ENCODE results near the gene SPATA21. TPM values are rescaled to one million over a fixed set of nuclear protein-coding genes. Genes with fewer than 3 reads are reported as not detected.

Gene SPATA21
- total RNA-seq, 1 donor from 2014 or later, result not detected

DNA sequence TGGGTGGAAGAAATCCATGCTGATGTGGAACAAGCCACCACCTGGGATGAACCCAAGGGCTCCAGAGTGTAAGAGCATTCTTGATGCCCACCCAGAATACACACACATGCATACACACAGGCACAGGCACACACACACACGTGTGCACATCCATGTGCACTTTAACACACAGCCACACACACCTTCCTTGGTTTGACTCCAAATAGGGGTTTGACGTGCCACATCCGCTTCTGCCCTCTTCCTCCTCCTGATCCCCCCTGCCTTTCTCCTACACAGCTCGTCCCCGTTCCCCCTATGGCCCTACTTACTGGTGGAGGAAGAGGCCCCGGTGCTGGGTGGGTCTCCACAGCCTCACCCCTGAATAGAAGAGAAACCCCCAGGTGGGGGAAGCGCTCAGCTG is 16.0 kb downstream of the SPATA21 start:
- no peak for DNase-seq (ENCODE audit: low read depth, low spot score)

DNA sequence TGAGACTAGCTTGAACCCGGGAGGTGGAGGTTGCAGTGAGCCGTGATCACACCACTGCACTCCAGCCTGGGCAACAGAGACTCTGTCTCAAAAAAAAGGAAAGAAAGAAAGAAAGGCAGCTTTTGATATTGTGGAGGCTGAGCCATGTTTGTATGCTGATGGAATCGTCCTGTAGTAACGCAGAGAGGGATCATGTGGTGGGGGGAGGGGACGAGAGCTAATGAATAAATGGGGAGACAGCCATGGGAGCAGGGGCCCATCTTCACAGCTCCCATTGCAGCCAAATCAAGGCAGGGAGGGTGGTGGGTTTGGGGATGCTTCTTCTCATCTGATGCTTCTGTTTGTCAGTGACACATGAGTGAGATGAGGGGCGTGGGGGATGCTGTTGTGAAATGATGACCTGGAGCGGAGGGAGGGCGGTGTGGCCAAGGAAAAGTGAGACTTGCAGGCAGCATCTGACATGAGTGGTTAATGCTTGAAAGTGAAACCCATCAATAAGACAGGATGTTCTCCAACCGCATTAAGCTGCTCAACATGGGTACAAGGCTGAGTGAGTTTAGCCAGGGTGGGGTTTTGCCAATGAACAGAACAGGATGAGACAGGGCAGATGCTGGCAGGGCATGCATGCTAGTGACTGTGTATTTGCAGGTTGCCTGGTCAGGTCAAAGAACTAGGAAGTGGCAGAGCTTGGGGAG is 16.7 kb downstream of the SPATA21 start:
- DNase-seq (ENCODE audit: low read depth, low spot score), result no peak

DNA sequence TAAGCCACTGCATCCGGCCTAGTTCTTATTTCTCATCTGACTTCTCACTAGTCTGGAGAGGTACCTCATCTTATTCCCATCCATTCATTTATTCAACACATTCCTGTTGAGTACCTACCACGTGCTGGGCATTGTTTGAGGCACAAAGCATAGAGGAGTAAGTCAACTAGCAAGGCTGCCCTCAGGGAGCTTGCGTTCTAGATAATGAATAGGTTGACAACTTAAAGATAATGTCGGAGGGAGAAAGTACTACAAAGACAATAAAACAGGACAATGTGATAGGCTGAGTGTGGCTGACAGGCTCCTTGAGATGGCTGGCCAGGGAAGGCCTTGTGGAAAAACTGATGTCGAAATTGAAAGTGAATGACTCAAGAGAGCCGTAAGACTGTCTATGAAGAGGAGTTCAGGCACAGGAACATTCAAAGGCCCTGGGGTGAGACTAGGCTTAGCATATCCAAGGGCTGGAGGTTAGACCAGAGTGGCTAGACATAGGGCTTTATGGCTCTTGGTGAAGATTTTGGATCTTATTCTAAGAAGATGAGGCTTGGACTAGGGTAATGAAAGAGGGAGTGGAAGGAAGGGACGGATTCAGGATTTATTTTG is 18.3 kb downstream of the SPATA21 start:
- DNase-seq (ENCODE audit: low read depth, low spot score), result no peak

DNA sequence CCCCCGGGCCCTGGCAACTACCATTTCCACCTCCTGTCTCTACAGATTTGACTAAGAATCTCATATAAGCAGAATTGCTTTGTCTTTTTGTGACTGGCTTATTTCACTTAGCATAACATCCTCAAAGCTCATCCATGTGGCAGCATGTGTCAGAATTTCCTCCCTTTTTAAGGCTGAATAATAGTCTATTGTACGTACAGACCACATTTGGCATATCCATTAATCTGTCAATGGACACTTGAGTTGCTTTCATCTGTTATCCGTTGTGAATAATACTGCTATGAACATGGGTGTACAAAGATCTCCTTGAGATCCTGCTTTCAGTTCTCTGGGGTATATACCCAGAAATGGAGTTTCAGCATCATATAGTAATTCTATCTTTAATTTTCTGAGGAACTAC is 24.0 kb downstream of the SPATA21 start:
- DNase-seq (ENCODE audit: low read depth, low spot score), result no peak

DNA sequence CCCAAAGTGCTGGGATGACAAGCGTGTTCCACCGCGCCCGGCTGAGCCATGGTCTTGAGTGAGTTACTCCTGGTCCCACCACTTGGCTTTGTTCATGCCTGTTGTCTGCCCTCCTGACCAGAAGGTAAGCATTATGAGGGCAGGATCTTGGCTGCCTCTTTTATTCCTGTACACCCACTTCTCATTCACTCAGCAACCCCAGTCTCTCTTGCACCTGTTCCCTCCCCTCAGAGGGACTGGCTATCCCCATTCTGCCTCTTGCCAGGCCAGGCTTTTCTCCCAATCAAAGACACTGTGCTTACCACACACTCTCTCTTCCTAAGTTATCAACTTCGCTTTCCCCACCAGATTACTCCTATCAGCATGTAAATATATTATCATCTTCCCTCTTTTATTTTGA is 26.4 kb downstream of the SPATA21 start:
- no peak for DNase-seq (ENCODE audit: low read depth, low spot score)

DNA sequence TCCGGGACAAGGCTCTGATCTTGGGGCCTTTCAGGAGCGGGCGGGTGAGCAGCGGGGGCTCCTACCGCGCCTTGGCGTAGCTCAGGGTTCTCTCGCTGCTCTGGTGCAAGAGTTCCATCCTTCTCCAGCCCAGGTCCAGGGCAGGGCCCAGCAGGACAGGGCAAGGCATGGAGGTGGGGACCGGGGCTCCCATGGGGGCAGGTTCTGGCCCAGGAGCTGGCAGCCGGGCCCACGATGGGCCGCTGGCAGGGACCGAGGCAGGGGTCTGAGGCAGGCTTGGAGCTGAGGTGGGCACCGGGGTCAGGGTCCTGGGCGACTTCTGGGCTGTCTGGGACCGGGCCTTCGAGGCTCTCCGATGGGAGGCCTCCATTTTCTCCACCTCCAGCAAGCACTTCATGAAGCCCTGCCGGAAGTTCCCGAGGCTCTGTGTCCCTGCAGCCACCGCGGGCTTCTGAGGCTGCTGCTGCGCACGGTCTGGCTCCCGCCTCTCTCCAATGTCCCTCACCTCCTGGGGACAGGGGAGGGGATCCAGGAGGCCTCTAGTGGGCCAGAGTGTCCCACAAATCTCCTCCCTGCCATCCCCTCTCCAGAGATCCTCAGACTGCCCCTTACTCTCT is 27.6 kb downstream of the SPATA21 start:
- no peak for DNase-seq (ENCODE audit: low read depth, low spot score)

DNA sequence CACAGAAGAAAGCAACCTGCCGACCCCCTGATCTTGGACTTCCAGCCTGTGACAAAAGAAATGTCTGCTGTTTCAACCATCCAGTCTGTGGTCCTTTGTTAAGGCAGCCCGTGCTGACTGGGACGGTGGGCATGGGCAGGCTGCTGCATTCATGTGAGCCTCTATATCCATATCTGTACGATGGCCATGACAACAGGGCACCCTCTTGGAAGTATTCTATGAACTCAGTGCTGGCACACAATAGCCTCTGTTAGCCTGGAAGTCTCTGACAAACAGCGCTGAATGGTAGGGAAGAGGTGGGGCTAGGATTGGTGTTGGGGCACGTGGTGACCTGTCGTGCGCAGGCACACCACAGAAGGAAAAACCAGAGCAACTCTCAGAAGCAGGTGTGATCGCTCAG is 30.4 kb downstream of the SPATA21 start:
- DNase-seq (ENCODE audit: low read depth, low spot score), result no peak

DNA sequence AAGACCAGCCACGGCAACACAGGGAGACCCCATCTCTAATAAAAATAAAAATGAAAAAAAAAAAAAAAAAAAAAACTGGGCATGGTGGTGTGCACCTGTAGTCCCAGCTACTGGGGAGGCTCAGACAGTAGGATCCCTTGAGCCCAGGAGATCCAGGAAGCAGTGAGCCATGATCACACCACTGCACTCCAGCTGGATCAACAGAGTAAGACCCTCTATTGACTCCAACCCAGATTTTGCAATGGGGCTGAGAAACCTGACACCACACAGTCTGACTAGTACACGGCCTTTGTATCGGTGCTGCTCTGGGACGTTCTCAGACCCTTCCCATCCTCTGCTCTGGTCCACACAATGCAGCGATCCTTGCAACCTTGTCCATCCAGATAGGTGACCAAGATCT is 31.8 kb downstream of the SPATA21 start:
- no peak for DNase-seq (ENCODE audit: low read depth, low spot score)

DNA sequence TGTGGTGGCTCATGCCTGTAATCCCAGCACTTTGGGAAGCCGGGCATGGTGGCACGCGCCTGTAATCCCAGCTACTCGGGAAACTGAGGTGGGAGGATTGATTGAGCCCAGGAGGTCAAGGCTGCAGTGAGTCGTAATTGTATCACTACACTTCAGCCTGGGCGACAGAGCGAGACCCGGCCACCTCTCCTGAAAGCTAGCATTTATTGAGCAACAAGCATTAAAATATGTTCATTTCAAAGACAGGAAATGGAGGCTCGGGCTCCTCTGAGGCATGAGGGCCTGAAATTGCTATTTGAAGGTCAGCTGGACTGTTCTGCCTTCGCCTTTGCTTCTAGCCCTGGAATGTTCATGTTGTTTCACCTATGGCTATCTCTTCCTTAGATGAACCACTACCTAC is 34.5 kb downstream of the SPATA21 start:
- DNase-seq (ENCODE audit: low read depth, low spot score), result no peak

DNA sequence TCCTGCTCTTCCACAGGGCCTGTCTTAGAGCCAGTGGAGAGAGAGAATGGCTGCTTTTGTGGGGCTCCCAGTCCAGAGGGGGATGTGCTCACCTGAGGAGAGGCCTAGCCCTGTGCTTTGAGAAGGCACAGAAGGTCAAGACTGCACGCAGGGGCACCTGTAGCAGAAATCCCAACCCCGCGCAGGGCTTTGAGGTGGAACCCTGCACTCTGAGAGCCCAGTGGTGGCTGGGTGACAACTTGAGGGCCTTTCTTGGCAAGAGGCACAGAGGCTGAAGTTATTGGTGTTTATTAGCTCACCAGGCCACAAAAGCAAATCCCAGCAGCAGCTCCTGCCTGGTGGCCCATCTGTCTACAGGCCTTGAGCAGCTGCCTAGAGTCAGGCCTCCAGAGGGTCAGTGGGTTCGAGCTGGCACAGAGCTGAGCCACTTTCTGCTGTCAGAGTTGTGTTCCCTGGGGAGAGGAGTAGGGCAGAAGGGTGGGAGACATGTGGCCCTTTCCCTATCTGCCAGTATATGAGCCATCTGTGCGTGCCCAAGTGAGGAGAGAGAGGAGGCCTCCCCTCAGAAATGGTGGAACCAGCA is 38.8 kb downstream of the SPATA21 start:
- DNase-seq (ENCODE audit: low read depth, low spot score), result no peak

DNA sequence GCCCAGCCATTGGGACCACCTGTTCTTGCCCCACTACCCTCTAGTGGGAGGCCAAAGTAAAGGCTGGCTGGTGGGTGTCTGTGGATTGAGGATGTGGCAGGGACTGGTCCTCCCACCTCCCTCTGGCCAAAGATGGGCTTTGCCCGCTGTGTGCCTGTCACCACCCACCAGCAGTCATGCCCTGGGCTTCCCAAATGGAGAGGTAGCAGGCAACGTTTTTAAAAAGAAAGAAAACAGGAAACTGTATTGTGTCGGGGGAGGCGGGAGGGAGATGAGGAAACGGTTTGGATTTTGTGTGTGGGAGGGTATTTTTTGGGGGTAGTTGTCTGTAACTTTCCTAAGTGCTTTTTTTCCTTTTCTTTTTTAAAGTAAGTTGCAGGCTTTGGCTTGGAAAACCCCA is 40.1 kb downstream of the SPATA21 start:
- no peak for DNase-seq (ENCODE audit: low read depth, low spot score)

DNA sequence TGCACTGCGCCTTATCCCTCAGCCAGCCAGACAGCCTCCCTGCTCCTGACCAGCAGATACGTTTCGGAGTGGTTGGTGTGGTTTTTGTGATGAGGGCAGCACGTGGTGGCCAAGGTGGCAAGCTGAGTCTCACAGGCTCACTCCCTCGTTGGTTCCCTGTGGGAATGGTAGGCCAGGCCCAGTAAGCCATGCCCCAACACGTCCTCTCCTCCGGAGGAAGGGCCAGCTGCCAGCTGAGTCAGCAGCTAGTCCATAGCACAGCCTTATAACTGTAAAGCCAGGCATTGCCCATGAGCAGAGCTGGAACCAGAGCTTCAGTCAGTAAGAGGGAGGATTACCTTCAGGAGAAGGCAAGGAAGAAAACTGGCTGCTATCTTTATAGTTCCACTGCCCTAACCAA is 40.6 kb downstream of the SPATA21 start:
- DNase-seq (ENCODE audit: low read depth, low spot score), result peak; percentile 39

DNA sequence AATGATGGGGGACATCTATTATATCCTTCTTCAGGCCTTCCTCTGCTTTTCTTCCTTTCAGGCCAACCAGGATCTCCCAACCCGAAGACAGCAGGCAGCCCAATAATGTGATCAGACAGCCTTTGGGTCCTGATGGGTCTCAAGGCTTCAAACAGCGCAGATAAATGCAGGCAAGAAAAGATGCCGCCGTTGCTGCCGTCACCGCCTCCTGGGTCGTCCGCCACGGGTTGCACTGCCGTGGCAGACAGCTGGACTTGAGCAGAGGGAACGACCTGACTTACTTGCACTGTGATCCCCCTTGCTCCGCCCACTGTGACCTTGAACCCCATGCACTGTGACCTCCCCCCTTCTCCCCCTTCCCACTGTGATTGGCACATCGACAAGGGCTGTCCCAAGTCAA is 42.2 kb downstream of the SPATA21 start:
- no peak for DNase-seq (ENCODE audit: low read depth, low spot score)

DNA sequence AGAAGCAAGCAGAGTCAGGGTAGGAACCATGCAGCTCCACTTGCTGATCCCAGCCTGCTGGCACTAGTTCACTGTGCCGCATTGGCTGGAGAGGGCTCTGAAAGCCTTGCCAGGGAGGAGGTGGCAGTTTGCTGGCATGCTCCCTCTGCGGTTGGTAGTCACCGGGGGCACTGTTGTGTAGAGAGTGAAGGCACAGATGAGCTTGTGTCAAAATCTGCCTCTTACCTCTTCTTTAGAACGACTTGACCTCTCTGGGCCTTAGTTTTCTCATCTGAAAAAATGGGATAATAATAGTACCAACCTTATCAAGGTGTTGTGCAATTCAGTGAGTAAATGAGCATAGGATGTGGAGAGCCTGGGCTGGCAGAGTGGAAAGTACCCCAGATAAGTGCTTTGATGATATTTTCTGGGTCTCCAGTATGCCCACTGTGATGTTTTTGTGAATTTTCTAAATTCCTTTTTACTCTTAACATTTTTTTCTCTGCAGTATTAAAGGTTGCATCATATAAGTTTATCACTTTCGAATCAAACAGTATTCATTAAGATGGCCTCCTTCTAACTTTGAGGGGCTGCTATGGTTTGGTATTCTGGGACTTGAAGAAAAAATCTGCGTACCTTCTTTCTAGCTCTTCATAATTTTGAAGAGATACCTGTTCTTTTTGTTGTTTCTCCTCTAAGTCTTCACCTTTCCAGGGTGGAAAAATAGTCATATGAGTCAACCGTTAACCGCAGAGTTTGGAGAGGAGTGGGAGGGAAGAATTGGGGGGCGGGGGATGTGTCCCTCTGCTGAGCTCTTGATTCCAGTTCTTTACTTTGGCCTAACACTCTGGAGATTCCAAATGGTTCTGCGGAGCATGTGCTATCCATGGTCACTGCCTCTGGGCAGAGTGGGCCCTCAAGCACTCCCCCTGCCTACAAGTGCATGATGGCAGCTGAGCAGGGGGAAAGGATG is 43.4 kb downstream of the SPATA21 start:
- DNase-seq (ENCODE audit: low read depth, low spot score), result no peak

DNA sequence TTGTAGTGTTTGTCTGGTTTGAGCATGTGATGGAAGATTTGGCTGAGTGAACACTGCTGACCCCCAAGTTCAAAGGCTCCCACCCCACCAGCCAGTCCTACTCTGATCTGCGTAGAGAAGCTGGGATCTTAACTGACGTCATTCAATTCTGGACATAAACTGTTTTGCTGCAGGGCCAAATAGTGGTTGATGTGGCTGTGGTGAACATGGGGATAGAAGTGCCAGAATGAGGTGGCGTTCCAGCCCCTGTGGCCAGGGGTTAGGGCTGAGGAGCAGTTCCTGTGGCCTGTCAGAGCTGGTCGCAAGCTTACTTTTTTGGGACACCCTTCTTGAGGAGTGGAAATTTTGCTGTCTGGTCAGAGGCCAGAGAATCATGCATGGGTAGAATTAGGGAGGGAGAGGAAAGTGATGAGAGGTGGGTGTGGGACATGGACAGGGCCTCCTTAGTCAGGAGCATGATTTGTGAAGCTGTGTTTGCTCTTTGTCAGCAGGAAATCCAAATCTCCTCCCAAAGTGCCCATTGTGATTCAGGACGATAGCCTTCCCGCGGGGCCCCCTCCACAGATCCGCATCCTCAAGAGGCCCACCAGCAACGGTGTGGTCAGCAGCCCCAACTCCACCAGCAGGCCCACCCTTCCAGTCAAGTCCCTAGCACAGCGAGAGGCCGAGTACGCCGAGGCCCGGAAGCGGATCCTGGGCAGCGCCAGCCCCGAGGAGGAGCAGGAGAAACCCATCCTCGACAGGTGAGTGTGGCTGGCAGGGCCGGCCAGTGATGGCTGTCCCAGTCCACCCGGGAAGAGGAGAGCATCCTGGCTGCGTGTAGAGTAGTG is 44.3 kb downstream of the SPATA21 start:
- DNase-seq (ENCODE audit: low read depth, low spot score), result no peak

DNA sequence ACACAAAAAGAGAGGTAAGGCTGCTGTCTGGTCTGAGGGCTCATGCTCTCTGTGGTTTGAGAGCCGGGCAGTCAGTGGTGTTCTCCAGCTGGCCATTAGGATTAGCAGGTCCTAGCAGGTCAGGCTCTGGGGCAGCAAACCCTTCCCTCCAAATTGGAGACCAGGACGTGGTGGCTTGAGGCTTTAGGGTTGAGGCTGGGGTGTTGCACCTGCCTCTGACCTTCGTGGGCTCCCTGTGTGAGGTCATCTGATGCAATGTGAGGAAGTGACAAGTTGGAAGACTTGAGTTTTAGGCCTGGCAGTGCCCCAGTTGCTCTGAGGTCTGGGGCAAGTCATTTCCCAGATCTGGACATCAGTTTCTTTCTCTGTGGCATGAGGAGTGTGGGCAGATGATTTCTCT is 45.8 kb downstream of the SPATA21 start:
- no peak for DNase-seq (ENCODE audit: low read depth, low spot score)

DNA sequence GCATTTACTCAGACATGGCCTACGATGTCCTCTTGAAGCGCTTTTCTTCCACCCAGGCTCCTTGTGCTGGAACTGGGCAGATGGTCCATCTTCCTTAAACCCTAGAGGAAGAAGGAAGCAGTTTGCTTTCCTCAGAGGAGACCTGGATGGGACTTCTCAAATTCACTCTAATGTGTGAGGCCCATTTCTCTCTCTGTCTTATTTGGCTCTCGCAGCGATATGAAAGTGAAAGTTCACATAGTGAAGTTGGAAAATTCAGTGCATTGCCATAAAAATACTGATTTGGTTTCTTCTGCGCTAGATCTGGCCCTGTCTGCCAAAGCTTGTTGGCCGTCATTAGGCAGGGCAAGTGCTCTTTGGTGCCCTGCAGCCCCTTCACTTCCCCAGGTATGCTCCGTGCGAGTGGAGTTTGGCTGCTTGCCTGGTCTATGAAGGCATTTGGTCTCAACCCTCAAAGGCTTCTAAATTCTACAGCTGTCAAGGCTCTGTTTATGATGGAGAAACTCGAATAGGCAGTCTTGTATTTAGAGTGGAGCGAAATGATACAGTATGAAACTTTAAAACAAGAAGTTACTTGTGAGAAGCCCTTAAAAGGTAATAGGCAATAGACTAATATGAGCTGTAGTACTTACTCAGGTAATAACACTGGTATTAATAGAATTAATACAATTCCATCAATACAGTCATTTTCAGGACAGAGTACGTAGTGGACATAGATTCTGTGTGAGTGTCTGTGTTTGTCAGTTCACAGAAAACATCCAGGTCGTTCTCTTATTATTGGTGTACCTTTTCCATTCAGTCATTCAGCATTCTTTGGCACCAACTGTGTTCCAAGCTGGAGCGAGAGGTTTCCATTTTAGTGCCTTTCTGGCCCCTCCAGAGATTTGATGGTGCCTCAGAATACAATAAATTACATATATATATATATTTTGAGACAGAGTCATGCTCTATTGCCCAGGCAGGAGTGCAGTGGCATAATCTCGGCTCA is 49.7 kb downstream of the SPATA21 start:
- DNase-seq (ENCODE audit: low read depth, low spot score), result no peak

DNA sequence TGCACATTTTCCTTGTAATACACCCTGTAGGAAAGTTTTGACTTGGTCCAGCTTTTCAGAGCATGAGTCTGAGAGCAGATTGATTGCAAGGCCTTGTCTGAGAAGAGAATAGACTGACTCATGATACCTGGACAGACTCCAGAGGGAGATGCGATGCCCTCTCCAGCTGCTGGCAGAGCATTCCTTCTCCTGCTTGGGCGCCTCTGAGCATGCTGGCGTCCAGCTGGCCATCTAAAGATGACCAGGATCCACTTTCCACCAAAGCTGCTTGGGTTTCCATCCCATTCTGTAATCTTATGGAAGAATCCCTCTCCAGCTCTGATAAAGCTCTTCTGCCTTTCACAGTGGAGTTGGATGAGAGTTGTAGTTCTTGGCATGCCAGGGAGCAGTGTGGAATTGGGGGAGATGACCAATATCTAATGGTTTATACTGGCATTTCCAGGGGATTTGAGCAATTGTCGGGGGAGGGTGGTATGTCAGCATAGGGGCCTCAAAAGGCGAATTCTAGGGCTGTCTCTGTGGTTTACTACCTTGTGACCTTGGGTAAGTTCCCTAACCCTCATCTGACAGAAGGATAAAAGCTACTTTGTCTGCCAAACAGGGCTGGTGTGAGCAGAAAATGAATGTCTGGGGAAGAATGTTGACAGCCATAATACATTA is 50.6 kb downstream of the SPATA21 start:
- DNase-seq (ENCODE audit: low read depth, low spot score), result peak; percentile 43
